Tibial nerve (tissue), 4 donors: Measurements from ENCODE around the gene GK. TPM values are rescaled to one million over a fixed set of nuclear protein-coding genes. Genes with fewer than 3 reads are reported as not detected.

ENCODE experiments used
- DNase-seq, 2 donors: peaks; one replicate each; pipeline ENCODE4 v3.0.0-alpha.2; 2019; ENCODE audit warnings: low spot score in 2 of 2
- H3K27ac ChIP-seq, 4 donors: fragments of 200-600 bp; sonication (generic) in 3 of 4; one replicate each; pipeline ENCODE4 v1.5.1; 2017 to 2019; ENCODE audit warnings: mild to moderate bottlenecking in 1 of 4
- H3K27me3 ChIP-seq, 2 donors: fragments of 200-600 bp; sonication (generic) in 1 of 2; one replicate each; pipeline versions ENCODE4 v1.5.1 to v1.6.0; 2017 to 2019
- H3K36me3 ChIP-seq, 3 donors: fragments of 200-600 bp; sonication (generic); one replicate each; pipeline ENCODE4 v1.5.1; 2018 to 2019
- H3K4me1 ChIP-seq, 4 donors: fragments of 200-600 bp; sonication (generic) in 3 of 4; one replicate each; pipeline ENCODE4 v1.5.1; 2017 to 2019
- H3K4me3 ChIP-seq, 4 donors: fragments of 200-600 bp; sonication (generic) in 3 of 4; one replicate each; pipeline ENCODE4 v1.5.1; 2017 to 2019; ENCODE audit warnings: mild to moderate bottlenecking in 1 of 4, moderate library complexity in 1 of 4
- H3K9me3 ChIP-seq, 4 donors: fragments of 200-600 bp; sonication (generic) in 3 of 4; one replicate each; pipeline ENCODE4 v1.5.1; 2017 to 2019
- EP300 ChIP-seq, 2 donors: sonication (generic); formaldehyde crosslinking; IDR thresholded peaks; one replicate each; pipeline ENCODE4 v1.6.1; 2017; ENCODE audit warnings: antibody characterized with exemption in 2 of 2, mild to moderate bottlenecking in 1 of 2
- POLR2A ChIP-seq, 2 donors: fragments of 450-650 bp; IDR thresholded peaks; one replicate each; pipeline ENCODE4 v1.6.1; 2017; ENCODE audit warnings: antibody characterized with exemption in 2 of 2, mild to moderate bottlenecking in 2 of 2, moderate library complexity in 2 of 2
- WGBS, 2 donors: methylation state at CpG; one replicate each; pipeline ENCODE4 v1.1.5; 2018; 5-methylcytosine and 5-hydroxymethylcytosine counted together
- total RNA-seq, 4 donors: library from RNA; depleted of rRNA; stranded (reverse); fragments of >200 nt; gene quantifications; one replicate each; pipeline ENCODE4 v1.1.0, GENCODE V29; 2016
- TF ChIP-seq, protein P1 (sequence below), 5 experiments: fragments of 200-600 bp in 3 of 5; fragments of 450-650 bp in 2 of 5; sonication (generic) in 3 of 5; IDR thresholded peaks; one replicate each; pipeline ENCODE4 v1.5.1; 2016 to 2019; ENCODE audit warnings: antibody characterized with exemption in 5 of 5, mild to moderate bottlenecking in 3 of 5, moderate library complexity in 2 of 5

GK gene
- total RNA-seq, 4 donors from 2014 or later = 2.8 to 11.4 (median 5.6) TPM

DNA sequence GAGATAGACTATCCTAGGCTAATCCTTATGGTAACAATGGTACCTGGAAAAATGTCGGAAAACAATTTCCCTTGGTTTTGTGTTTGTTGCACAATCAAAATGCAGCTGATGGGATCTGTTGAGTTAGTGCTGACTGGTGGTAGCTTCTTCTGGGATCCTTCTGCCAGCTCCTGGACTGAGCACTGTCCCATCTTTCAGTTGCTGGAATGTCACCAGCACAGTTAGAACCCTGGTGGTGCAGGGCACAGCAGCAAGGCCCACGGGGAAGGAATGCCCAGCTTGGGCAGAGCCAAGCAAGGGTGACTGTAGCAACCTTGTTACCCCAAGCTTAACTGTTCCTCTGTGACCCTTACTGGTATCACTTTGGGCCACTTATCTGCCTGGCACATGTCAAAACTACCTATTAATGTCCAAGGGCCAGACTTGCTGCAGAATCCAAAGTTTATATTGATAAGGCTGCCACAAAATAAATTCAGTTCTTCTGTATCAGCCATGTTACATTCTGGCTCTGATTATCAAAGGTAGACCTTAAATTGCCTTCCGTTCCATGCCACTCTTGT lies 53.1 kb downstream of the GK start:
- no peaks in the 10 kb centered on the region for H3K36me3 ChIP-seq
- no peaks in the 10 kb centered on the region for H3K4me1 ChIP-seq
- 85% methylated on average over 3 of the region's 3 CpGs for whole genome bisulfite sequencing, 2 donors
- H3K9me3 ChIP-seq = no peaks in the 10 kb centered on the region
- H3K27me3 ChIP-seq = no peaks in the 10 kb centered on the region
- DNase-seq = no peak
- TF ChIP-seq EP300 (IDR thresholded peaks at IDR 0.05) (no peak), POLR2A (IDR thresholded peaks at IDR 0.05) (no peak)
- TF ChIP-seq, protein P1, sequence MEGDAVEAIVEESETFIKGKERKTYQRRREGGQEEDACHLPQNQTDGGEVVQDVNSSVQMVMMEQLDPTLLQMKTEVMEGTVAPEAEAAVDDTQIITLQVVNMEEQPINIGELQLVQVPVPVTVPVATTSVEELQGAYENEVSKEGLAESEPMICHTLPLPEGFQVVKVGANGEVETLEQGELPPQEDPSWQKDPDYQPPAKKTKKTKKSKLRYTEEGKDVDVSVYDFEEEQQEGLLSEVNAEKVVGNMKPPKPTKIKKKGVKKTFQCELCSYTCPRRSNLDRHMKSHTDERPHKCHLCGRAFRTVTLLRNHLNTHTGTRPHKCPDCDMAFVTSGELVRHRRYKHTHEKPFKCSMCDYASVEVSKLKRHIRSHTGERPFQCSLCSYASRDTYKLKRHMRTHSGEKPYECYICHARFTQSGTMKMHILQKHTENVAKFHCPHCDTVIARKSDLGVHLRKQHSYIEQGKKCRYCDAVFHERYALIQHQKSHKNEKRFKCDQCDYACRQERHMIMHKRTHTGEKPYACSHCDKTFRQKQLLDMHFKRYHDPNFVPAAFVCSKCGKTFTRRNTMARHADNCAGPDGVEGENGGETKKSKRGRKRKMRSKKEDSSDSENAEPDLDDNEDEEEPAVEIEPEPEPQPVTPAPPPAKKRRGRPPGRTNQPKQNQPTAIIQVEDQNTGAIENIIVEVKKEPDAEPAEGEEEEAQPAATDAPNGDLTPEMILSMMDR (IDR thresholded peaks at IDR 0.05) = no peak
- H3K27ac ChIP-seq = no peak overlapping the region
- no peak overlapping the region for H3K4me3 ChIP-seq

DNA sequence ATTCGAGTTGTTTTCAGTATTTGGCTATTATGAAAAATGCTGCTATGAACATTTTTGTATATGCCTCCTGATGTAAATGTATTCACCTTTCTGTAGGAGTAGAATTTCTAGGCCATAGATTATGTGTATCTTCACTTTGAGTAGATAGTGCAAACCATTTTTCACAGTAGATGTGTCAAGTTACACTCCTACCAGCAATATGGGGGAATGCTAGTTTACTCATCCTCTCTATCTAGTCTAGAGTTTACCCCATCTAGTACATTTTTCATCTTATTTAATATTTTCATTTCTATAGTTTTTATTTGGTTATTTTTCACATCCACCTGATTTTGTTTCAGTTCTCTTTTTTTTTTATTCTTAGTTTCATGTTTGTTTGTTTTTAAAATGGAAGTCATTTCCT lies 59.0 kb downstream of the GK start:
- no peaks in the 10 kb centered on the region for H3K36me3 ChIP-seq
- no peaks in the 10 kb centered on the region for H3K9me3 ChIP-seq
- no peaks in the 10 kb centered on the region for H3K4me1 ChIP-seq
- DNase-seq = no peak
- TF ChIP-seq, protein P1 (IDR thresholded peaks at IDR 0.05) = no peak
- no peak overlapping the region for H3K27ac ChIP-seq
- no peak overlapping the region for H3K4me3 ChIP-seq
- H3K27me3 ChIP-seq = peaks cover 0 to 8% of the 10 kb centered on the region in 2 donors
- WGBS, 2 donors = 61 to 77% methylated on average over 1 of the region's 1 CpG

DNA sequence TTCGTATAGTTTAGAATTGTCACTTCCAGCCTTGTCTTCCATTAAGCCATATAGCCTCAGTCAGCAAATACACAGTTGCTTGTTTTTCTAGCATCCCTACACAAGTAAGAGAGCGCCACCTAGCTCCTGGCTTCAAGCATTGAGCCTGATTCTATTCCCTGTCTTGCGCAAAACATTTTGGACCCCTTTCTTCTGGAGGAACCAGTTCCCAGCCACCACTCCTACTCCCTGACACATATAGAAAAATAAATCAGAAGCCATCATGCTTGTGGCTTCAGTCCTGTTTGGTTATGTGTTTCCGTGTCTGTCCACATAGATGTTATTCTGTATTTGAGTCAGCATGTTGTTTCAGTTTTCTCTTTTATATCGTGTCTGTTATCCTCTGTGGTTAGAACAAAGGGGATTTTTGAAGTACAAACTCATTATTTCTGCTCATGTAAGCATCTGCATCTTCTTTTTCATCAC lies 59.9 kb downstream of the GK start:
- TF ChIP-seq, protein P1 (IDR thresholded peaks at IDR 0.05) = peak in 3 of 5 experiments; percentile 35 to 41 (median 35)
- TF ChIP-seq EP300 (IDR thresholded peaks at IDR 0.05) (no peak), POLR2A (IDR thresholded peaks at IDR 0.05) (no peak)
- peak; percentile 12 to 48 for DNase-seq
- Histone ChIP-seq H3K36me3 (no peaks in the 10 kb centered on the region), H3K27me3 (peaks cover 0 to 8% of the 10 kb centered on the region in 2 donors), H3K27ac (no peak overlapping the region), H3K9me3 (no peaks in the 10 kb centered on the region), H3K4me3 (no peak overlapping the region), H3K4me1 (no peaks in the 10 kb centered on the region)
- 38 to 61% methylated on average over 5 of the region's 5 CpGs for WGBS, 2 donors

- DNase-seq = no peak
- Histone ChIP-seq H3K9me3 (no peaks in the 10 kb centered on the region), H3K27me3 (peaks cover 0 to 8% of the 10 kb centered on the region in 2 donors), H3K4me1 (no peaks in the 10 kb centered on the region), H3K4me3 (no peak overlapping the region), H3K27ac (no peak overlapping the region), H3K36me3 (no peaks in the 10 kb centered on the region)
- TF ChIP-seq POLR2A (IDR thresholded peaks at IDR 0.05) (no peak), EP300 (IDR thresholded peaks at IDR 0.05) (no peak)
- TF ChIP-seq, protein P1 (IDR thresholded peaks at IDR 0.05) = no peak
- 92 to 100% methylated on average over 1 of the region's 1 CpG for WGBS, 2 donors
Measured at GRCh38 chrX:30714138-30714537, 60.9 kb downstream of the GK start.

DNA sequence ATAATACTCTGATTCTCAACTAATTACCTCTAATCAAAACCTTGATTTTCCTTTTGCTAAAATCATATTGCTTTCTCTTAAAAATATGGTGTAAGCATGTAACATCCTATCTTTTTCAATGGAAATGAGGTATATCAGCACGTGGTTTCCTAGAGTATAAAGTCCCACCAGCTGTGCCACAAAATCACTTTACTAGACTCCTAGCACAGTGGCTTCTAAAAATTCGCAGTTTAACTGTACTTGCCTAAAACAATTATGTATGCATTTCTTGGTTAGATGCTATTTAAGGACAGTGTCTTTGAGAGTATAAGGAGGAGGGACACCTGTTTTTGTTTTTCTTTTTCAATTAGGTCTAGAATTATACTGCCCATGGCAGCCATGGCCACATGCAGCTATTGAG lies 62.8 kb downstream of the GK start:
- H3K4me1 ChIP-seq = no peaks in the 10 kb centered on the region
- DNase-seq = no peak
- TF ChIP-seq POLR2A (IDR thresholded peaks at IDR 0.05) = no peak
- TF ChIP-seq, protein P1 (IDR thresholded peaks at IDR 0.05) = no peak
- TF ChIP-seq EP300 (IDR thresholded peaks at IDR 0.05) = no peak
- no peak overlapping the region for H3K4me3 ChIP-seq
- 60 to 87% methylated on average over 2 of the region's 2 CpGs for WGBS, 2 donors
- H3K36me3 ChIP-seq = no peaks in the 10 kb centered on the region
- H3K27me3 ChIP-seq = peaks cover 0 to 8% of the 10 kb centered on the region in 2 donors
- no peak overlapping the region for H3K27ac ChIP-seq
- no peaks in the 10 kb centered on the region for H3K9me3 ChIP-seq
